HG02970 (cell line): ENCODE data around the gene TPSB2.
"Not testable (repeated sequence)": the region's sequence is repeated elsewhere in the genome, so short reads cannot be mapped to it uniquely, and the experiment has no call there.

Experiments
- ATAC-seq: cut with Tn5 transposase; IDR thresholded peaks from one replicate; pipeline ENCODE4 v1.9.1; 2021; ENCODE audit warnings: mild to moderate bottlenecking, moderate library complexity, moderate number of reproducible peaks; ENCODE audit not compliant: unreplicated experiment, low FRiP score

Gene TPSB2

DNA sequence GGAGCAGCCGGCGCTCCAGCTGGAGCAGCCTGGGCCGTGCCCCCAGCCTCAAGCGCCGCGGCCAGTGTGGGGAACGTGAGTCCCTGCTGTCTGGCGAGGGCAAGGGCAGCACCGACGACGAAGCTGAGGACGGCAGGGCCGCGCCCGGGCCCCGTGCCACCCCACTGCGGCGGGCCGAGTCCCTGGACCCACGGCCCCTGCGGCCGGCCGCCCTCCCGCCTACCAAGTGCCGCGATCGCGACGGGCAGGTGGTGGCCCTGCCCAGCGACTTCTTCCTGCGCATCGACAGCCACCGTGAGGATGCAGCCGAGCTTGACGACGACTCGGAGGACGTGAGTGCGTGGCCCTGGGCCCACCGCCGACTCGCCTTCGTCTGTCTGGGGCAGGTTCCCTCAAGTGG lies 20.9 kb downstream of the TPSB2 start:
- no peak for ATAC-seq

DNA sequence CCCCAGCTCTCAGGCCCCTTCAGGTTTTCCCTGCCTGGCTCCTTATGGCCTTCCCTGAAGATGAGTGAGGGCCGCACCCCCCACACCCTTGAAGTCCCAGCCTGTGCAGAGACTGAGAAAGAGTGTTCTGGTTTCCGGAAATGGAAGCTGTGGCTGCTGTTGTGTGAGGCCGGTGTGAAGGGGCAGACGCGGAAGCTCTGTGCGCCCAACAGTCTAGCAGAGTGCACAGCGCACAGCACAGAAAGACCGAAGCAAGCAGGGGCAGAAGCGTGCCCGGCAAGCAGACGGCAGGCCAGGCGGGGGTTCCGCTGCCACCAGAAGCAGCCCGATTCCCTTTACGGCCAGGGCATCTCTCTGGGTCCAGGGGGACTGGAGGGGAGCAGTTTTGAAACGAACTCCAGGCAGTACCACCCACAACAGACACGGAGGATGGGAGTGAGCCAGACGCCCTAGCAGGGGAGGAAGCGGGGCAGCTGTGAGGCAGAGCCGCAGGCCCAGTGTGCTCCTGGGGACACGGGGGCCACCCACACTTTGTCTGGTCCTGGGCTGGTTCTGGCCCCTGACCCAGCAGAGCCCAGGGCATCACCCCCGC lies 21.6 kb downstream of the TPSB2 start:
- no peak for ATAC-seq

DNA sequence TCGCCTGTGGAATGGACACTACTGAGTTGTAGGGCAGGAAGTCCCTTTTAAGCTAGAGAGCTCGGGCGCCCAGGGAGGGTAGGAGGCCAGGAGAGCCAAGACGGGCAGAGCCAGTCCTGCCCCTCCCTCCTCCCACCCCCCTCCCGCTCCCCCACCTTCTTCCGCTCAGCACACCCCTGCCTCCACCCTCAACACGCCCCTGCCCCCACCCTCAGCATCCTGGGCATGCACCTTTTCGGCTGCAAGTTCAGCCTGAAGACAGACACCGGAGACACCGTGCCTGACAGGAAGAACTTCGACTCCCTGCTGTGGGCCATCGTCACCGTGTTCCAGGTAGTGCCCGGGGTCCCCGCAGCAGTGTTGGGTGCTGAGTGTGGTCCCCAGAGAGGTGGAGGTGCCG lies 23.2 kb downstream of the TPSB2 start:
- no peak for ATAC-seq

DNA sequence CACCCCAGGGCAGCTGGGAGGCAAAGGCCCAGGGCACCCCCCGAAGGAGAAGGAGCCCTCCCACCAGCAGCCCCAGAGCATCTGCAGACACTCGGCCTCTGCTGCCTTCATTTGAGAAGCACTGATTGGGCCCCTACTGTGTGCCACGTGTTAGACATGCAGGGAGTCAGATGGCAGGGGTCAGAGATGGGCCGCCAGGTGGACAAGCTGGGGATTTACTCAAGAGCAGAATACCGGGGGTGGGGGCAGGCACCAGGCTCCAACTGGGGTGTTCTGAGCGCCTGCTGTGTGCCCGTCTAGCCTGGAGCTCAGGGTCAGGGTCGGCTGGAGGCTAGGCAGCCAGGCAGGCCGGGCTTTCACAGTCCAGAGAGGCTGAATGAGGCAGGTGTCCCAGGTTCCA lies 23.7 kb downstream of the TPSB2 start:
- ATAC-seq, result no peak

DNA sequence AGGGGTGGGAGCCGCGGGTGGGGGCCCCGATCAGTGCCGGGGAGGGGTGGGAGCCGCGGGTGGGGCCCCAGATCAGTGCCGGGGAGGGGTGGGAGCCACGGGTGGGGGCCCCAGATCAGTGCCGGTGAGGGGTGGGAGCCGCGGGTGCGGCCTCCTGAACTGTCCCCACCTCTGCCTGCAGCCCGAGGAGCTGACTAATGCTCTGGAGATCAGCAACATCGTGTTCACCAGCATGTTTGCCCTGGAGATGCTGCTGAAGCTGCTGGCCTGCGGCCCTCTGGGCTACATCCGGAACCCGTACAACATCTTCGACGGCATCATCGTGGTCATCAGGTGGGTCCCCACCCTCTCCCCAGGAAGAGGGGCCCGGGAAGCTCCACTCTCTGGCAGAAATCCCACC lies 25.1 kb downstream of the TPSB2 start:
- no peak for ATAC-seq

DNA sequence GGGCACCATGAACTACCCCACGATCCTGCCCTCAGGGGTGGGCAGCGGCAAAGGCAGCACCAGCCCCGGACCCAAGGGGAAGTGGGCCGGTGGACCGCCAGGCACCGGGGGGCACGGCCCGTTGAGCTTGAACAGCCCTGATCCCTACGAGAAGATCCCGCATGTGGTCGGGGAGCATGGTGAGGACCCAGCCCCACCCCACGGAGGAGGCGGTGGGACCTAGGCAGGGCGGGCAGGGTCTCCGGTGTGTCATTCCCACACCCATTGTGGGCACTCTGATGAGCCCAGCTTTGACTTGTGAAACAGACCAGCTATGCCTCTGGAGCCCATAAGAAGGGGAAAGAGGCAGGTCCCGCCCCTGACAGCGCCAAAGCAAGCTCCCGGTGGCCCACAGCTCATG lies 27.7 kb downstream of the TPSB2 start:
- ATAC-seq, result no peak

DNA sequence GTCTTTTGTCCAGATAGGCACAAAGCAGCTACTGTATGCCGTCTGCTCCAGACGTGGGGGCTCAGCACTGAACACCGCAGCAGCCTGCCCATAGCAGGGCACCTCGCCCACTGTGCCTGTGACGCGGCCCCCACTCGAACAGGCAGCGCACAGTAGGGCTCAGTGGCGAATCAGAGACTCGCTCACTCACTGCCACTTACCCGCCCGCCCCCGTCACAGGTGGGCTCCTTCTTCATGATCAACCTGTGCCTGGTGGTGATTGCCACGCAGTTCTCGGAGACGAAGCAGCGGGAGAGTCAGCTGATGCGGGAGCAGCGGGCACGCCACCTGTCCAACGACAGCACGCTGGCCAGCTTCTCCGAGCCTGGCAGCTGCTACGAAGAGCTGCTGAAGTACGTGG lies 28.5 kb downstream of the TPSB2 start:
- no peak for ATAC-seq

DNA sequence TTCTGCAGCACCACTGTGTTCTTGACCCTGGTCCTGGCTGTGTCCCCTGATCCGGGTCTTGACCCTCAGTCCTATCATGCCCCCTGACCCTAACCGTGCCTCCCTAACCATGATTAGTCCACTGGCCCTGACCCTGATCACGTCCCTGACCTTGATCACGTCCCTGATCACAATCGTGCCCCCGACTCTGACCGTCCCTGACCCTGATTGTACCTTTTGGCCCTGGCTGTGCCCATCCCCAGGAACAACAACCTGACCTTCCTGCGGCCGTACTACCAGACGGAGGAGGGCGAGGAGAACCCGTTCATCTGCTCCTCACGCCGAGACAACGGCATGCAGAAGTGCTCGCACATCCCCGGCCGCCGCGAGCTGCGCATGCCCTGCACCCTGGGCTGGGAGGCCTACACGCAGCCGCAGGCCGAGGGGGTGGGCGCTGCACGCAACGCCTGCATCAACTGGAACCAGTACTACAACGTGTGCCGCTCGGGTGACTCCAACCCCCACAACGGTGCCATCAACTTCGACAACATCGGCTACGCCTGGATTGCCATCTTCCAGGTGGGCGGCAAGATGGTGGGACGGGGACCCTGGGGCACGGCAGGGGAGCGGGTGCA lies 29.9 kb downstream of the TPSB2 start:
- ATAC-seq, result no peak

DNA sequence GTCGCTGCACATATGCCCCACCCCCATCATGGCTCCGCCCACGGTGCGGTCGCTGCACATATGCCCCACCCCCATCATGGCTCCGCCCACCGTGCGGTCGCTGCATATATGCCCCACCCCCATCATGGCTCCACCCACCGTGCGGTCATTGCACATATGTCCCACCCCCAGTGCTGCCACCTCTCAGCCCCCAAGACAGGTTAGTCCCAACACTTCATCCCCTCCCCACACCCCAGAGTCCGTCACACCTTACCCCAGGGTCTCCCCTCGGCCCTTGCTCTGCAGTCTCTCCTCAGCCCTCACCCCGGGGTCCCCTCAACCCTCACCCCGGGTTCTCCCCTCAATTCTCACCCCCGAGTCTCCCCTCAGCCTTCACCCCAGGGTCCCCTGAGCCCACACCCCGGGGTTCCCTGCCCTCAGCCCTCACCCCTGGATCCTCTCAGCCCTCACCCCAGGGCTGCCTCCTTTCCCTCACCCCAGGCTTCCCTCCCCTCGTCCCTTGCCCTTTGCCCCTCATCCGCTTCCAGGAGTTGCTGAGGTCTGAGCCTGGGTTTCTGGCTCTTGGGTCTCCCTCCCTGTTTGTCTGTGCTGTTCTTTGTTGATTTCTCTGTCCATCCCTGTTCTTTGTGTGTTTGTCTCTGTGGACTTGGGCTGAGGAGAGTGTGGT lies 30.5 kb downstream of the TPSB2 start:
- no peak for ATAC-seq

DNA sequence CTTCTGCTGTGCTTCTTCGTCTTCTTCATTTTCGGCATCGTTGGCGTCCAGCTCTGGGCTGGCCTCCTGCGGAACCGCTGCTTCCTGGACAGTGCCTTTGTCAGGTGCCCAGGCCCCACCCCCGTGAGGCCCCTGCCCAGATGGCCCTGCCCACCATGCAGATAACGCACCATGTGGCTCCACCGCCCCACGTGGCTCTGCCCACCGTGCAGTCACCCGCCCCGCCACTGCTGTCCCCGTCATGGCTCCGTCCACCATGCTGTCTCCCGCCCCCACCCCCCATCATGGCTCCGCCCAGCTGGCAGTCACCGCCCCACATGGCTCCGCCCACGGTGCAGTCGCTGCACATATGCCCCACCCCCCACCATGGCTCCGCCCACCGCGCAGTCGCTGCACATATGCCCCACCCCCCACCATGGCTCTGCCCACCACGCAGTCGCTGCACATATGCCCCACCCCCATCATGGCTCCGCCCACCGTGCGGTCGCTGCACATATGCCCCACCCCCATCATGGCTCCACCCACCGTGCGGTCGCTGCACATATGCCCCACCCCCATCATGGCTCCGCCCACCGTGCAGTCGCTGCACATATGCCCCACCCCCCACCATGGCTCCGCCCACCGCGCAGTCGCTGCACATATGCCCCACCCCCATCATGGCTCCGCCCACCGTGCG lies 31.2 kb downstream of the TPSB2 start:
- not testable (repeated sequence) for ATAC-seq

DNA sequence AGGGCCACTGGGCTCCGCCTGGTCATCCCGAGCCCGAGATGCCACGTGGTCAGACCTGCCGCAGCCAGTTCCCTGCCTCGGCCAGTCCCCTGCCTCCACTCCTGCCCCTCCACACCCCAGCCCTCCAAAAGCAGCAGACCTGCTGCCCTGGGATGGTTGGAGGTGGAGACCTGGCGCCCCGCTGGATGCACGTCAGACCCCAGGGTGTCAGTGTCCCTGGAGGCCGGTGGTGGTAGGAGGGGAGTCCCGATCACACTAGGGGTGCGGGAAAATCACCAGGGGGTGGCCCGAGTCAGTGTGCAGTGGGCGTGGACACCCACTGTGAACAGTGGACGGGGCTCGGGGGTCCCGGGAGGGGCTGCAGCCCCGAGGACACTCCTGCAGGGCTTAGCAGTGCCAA lies 31.8 kb downstream of the TPSB2 start:
- ATAC-seq, result no peak

DNA sequence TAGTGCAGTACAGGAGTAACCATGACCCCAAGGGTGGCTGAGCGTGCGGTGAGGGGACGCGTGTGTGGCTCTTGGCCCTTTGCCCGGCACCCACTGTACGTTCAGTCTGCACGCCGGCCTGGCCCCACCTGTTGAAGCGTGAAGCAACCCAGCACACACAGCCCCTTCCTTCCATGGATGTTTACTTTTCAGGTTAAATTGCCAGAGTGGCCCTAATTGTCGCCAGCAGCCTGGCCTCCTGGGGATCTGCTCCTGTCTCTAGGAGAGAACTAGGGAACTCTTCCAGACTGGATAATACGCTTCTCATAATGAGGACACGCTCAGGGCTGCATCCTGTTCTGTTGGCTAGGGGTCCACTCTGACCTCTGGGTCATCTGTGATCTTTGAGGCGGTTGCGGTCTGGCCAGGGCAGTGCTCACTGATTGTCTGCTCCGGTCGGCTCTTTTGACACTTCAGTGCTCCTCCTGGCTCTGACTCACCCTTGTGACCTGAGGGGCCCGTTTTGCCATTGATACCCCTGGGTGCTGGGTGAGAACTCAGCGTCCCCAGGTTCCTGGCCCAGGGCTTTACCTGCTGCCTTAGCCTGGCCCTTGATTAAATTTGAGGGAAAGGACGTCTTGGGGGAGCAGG lies 32.6 kb downstream of the TPSB2 start:
- no peak for ATAC-seq

DNA sequence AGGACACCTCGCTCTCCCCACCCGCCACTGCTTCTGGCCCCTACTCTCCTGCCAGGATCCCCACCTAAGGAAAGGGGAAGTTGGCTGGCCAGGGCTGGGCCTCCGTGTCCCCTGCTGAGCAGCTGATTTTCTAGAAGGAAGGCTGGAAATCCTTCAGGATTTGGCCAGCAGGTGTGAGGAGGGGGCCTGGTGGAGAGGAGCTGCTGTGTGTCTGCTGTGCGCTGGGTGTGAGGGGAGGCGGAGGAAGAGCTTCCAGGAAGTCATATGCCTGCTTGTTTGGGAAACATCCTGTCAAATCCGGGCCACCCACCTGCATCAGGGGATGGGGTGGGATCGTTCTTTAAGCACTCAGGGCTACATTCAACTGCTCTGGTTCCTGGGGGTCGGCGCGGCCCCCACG lies 33.5 kb downstream of the TPSB2 start:
- ATAC-seq, result no peak

DNA sequence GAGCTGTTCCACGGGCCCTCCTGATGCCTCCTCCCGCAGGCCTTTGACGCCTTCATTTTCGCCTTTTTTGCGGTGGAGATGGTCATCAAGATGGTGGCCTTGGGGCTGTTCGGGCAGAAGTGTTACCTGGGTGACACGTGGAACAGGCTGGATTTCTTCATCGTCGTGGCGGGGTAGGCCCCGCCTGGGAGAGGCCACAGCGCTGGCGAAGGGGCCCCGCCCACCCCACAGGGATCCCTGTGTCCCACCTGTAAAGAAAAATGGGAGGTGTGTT lies 34.7 kb downstream of the TPSB2 start:
- no peak for ATAC-seq

DNA sequence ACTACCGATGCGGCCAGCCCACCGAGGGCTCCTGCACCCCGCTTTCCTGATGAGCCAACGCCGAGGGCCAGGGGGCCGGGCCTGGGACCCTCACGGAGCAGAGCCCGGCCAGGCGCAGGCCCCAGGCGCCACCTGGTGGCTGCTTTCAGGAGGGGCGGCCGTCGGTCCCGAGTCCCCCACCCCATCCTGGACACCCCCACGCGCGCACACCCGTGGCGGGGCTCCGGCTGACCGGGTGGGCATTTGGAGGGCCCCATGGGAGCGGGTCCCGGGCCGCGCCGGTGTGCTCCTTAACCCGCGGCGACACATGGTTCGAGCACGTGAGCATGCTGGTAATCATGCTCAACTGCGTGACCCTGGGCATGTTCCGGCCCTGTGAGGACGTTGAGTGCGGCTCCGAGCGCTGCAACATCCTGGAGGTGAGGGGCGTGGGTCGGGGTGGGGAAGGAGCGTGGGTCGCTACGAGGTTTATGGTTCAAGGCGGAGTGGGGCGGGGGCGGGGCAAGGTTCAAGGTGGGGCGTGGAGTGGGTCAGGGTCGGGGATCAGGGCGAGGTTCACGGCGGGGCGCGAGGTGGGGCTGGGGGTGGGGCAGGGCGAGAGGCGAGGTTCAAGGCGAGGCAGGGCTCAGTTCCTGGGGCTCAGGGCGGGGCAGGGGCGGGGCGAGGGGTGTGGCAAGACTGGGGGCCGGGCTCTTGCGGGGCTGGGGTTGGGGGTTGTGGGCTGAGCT lies 35.2 kb downstream of the TPSB2 start:
- no peak for ATAC-seq

DNA sequence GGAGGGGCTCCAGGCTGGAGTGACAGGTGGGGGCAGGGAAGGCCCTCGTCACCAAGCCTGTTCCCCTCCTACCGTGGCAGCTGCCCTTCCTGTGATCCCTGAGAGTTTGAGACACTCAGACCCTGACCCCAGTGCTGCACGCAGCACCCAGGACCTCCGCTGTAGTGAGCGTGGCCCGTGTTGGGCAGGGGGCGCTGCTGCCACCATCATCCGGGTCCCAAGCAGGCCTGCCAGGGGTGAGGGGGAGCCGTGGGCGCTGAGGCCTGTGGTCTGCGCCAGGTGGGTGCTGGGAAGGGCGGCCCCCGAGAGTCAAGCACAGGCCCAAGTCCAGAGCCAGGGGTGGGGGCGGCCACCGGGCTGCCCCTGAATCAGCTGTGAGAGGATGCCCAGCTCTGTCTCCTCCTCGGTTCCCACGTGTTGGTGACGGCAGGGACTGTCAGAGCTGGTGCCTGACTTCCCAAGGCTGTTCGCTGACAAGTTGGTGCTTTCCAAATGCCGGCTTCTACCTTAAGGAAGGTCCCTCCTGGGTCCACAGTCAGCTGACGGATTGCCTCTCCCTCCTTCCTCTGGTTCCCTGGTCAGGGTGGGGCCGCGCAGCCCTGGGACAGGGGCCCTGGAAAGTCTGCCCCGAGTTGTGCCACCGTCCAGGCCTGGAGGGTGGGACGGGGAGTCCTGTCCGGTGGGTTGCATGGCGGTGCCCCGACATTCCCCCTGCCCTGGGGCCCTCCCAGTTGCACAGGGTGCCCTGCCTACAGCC lies 36.0 kb downstream of the TPSB2 start:
- no peak for ATAC-seq

DNA sequence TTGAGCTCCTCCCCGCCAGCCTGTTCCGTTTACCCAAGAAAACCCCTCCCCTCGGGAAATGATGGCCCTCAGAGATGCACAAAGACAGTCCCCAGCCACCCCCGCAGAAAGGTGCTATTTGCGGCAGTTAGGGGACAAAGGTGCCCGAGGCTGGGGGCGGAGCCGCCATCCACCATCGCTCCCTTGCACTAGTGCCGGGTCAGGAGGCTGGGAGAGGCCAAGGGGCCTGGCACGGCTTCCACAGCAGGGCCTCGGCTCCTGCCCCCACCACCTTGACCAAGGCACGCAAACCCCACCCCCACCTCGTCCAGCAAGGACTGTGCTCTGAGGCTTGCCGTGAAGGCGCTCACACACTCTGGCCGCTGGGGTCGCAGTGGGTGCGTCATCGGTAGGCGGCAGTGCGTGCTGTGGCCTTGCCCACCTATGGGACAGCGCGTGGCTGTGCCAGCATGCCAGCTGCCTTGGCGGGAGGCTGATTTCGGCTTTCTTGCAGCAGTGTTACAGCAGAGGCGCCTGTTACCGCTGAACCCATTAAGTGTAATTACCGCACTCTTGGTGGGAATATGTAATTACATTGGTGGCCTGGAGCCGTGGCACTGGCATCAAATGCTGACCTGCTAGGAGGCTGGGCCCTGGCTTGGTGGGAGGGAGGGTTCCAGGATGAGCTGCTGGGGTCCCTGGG lies 36.7 kb downstream of the TPSB2 start:
- no peak for ATAC-seq

DNA sequence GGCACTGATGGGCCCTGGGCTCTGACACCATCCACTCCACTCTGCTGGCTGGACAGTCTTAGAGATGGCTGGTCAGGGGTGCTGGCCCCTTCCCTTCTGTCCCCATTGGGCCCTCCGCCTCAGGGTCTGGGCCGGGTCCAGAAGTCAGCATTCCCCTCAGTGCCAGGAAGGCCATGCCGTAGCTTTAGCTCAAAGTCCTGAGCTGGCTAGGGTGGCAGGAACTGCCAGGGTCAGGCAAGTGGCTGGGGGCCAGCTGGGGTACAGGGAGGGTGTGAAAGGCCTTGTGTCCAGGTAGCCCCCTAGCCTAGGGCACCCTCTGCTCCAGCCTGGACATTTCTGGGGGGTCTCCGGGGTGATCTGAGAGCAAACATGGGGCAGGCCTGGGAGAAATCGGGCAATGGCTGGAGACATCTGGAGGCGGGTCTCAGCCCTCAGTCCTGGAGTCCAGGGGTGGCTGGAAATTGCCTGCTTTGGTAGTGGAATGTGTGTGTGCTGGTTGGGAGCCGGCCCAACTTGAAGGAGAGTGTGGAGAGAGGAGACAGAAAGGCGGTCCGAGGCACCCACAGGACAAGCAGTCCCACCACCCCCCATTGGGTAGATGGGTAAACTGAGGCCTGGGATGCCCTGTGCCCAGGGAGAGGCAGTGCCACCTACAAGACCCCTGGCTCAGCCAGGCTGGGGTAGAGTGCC lies 37.5 kb downstream of the TPSB2 start:
- ATAC-seq, result no peak

DNA sequence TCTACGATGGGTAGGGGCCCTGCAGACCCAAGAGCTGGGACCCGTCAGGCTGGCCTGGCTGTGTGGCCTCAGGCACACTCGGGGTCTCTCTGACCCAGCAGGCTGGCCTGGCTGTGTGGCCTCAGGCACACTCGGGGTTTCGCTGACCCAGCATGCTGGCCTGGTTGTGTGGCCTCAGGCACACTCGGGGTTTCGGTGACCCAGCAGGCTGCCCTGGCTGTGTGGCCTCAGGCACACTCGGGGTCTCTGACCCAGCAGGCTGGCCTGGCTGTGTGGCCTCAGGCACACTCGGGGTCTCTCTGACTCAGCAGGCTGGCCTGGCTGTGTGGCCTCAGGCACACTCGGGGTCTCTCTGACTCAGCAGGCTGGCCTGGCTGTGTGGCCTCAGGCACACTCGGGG lies 39.2 kb downstream of the TPSB2 start:
- ATAC-seq, result not testable (repeated sequence)
